Effector memory CD4-positive, alpha-beta T cell (primary cell): ENCODE data around the gene DAPK1.

Experiments used
- DNase-seq, 3 donors: peaks; one replicate each; pipeline ENCODE4 v3.0.0-alpha.2; 2020
- H3K27ac ChIP-seq: 2 replicates; pipeline ENCODE4 v1.7.0; 2013; ENCODE audit warnings: mild to moderate bottlenecking, low read length, moderate library complexity; ENCODE audit not compliant: insufficient read depth, poor library complexity, severe bottlenecking
- H3K27me3 ChIP-seq: replicated peaks from 2 replicates; pipeline ENCODE4 v1.7.0; 2013; ENCODE audit warnings: mild to moderate bottlenecking, low read length; ENCODE audit not compliant: insufficient read depth, control insufficient read depth, poor library complexity, severe bottlenecking
- H3K36me3 ChIP-seq: 2 replicates; pipeline ENCODE4 v1.7.0; 2013; ENCODE audit warnings: mild to moderate bottlenecking, low read length, moderate library complexity; ENCODE audit not compliant: control insufficient read depth, insufficient read depth
- H3K4me1 ChIP-seq: 2 replicates; pipeline ENCODE4 v1.7.0; 2013; ENCODE audit warnings: low read length, mild to moderate bottlenecking; ENCODE audit not compliant: control insufficient read depth, insufficient read depth, poor library complexity, severe bottlenecking
- H3K4me3 ChIP-seq: 2 replicates; pipeline ENCODE4 v1.7.0; 2013; ENCODE audit warnings: low read length, low read depth, mild to moderate bottlenecking; ENCODE audit not compliant: insufficient read depth, poor library complexity, severe bottlenecking
- H3K9me3 ChIP-seq: 2 replicates; pipeline ENCODE4 v1.7.0; 2013; ENCODE audit warnings: mild to moderate bottlenecking, low read length, moderate library complexity; ENCODE audit not compliant: control insufficient read depth

Gene DAPK1

DNA sequence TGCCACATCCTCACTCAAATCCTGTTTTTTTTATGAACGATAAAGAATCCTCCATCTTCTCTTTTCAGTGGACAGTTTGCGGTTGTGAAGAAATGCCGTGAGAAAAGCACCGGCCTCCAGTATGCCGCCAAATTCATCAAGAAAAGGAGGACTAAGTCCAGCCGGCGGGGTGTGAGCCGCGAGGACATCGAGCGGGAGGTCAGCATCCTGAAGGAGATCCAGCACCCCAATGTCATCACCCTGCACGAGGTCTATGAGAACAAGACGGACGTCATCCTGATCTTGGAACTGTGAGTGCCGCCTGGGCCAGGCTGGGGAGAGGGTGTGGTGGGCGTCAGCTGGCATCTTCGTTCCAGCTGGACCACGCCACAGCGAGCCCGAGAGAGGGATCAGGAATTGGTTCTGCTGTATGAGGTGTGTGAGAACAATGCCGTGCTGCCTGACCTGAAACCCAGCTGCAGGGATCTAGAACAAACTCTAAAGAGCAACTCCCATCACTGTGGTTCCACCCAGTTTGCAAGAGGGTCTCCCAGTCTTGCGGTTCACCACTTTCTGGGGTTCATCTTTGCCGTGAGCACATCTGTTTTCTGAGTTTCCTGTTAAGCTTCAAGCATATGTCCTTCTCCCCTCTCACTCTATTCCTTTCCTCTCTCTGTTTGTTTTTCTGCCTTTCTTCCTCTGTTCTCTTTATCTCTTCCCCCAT lies 107.4 kb downstream of the DAPK1 start:
- no peaks in the 10 kb centered on the region for H3K9me3 ChIP-seq
- H3K4me3 ChIP-seq: no peak overlapping the region
- peaks cover 5% of the 10 kb centered on the region for H3K27me3 ChIP-seq
- no peaks in the 10 kb centered on the region for H3K4me1 ChIP-seq
- no peak overlapping the region for H3K27ac ChIP-seq
- no peaks in the 10 kb centered on the region for H3K36me3 ChIP-seq
- DNase-seq: no peak

DNA sequence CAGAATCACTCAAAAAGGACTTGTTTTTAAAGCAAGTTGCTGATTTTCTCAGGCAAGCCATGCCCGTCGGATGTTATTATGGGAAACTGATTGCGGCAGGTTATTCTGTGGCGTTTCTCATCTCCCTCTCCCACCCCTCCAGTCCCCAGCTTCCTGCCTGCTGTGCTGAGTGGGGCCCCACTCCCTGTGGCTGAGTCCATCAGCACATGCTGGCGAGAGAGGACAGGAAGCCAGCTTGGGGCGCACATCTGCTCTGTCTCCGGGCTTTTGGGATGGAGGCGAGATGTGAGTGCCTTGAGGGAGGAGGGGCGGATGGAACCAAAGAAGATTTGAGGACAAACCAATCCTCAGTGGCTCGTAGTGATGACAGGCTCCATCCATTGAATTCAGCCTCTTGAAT lies 108.0 kb downstream of the DAPK1 start:
- Histone ChIP-seq H3K4me1 (no peaks in the 10 kb centered on the region), H3K4me3 (no peak overlapping the region), H3K36me3 (no peaks in the 10 kb centered on the region), H3K27ac (no peak overlapping the region), H3K9me3 (no peaks in the 10 kb centered on the region), H3K27me3 (peaks cover 5% of the 10 kb centered on the region)
- no peak for DNase-seq

DNA sequence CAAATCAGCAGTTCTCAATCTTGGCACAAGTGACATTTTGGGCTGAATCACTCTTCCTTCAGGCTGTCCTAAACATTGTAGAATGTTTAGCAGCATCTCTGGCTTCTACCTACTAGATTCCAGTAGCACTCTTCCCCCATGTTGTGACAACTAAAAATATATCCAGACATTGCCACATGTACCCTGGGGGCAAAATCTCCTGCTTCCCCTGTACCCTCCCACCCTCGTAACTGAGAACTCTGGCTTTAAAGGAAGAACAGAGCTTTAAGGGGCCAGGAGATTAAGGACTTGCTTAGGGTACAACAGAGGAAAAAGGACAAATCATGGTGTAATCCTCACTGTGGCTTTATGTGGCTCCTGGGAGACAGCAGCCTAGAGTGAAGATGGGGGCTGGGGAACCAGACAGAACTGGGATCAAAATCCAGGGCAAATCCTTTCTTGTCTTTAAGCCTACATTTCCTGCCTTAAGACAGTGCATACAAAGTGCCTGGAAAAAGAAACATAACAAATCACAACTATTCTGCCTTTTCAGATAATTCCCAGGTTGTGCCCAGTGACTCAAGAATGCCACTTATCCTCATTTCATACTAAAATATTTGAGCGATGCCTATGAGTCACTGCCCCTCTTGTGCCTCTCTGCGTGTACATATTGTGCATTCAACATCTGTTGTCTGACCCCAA lies 109.3 kb downstream of the DAPK1 start:
- no peak overlapping the region for H3K27ac ChIP-seq
- no peak for DNase-seq
- no peaks in the 10 kb centered on the region for H3K4me1 ChIP-seq
- H3K36me3 ChIP-seq: no peaks in the 10 kb centered on the region
- H3K27me3 ChIP-seq: peaks cover 5% of the 10 kb centered on the region
- no peak overlapping the region for H3K4me3 ChIP-seq
- no peaks in the 10 kb centered on the region for H3K9me3 ChIP-seq

DNA sequence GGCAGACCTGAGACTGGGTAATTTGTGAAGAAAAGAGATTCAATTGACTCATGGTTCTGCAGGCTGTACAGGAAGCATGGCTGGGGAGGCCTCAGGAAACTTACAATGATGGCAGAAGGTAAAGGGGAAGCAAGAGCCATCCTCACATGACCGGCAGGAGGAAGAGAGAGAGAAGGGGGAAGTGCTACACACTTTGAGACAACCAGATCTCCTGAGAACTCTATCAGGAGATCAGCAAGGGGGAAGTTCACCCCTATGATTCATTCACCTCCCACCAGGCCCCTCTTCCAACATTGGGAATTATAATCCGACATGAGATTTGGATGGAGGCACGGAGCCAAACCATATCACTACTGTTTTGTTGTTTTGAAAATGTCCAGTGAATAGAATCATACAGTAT lies 110.2 kb downstream of the DAPK1 start:
- Histone ChIP-seq H3K4me3 (no peak overlapping the region), H3K27ac (no peak overlapping the region), H3K36me3 (no peaks in the 10 kb centered on the region), H3K9me3 (no peaks in the 10 kb centered on the region), H3K27me3 (peaks cover 5% of the 10 kb centered on the region), H3K4me1 (no peaks in the 10 kb centered on the region)
- DNase-seq: no peak

DNA sequence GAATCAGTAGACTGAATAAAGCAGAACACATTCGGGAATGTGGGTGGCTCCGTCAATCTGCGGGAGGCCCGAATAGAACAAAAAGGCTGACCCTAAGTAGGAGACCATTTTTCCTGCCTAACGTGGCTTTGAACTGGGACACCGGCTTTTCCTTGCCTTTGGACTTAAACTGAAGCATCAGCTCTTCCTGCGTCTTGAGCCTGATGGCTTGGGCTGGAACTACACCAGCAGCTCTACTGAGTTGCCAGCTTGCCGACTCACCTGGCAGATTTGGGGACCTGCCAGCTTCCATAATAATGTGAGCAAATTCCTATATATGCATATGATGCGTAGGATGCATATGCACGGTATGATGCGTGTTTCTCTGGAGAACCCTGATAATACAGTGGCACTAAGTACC lies 111.3 kb downstream of the DAPK1 start:
- H3K36me3 ChIP-seq: no peaks in the 10 kb centered on the region
- no peaks in the 10 kb centered on the region for H3K9me3 ChIP-seq
- no peak for DNase-seq
- H3K4me1 ChIP-seq: no peaks in the 10 kb centered on the region
- no peak overlapping the region for H3K4me3 ChIP-seq
- peaks cover 5% of the 10 kb centered on the region for H3K27me3 ChIP-seq
- H3K27ac ChIP-seq: no peak overlapping the region

DNA sequence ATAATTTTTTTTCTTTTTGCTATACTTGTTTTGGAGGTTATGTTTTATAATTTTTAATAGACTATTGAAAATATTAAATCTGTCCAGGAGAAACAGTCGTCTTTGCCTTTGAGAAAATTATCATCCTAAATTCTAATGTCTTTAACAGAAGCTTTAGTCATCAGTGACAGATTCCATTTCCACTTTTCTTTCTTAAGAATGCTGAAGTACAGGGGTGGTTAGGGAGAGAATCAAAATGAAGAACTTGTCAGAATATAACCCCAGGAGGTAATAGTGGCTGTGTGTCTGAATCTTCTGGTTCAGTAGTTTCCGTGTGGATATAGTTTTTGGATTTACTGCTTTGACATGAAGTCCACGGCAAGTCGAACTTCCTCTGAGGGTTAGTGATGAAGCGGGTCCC lies 111.8 kb downstream of the DAPK1 start:
- DNase-seq: no peak
- Histone ChIP-seq H3K27ac (no peak overlapping the region), H3K4me1 (no peaks in the 10 kb centered on the region), H3K4me3 (no peak overlapping the region), H3K36me3 (no peaks in the 10 kb centered on the region), H3K27me3 (peaks cover 5% of the 10 kb centered on the region), H3K9me3 (no peaks in the 10 kb centered on the region)

DNA sequence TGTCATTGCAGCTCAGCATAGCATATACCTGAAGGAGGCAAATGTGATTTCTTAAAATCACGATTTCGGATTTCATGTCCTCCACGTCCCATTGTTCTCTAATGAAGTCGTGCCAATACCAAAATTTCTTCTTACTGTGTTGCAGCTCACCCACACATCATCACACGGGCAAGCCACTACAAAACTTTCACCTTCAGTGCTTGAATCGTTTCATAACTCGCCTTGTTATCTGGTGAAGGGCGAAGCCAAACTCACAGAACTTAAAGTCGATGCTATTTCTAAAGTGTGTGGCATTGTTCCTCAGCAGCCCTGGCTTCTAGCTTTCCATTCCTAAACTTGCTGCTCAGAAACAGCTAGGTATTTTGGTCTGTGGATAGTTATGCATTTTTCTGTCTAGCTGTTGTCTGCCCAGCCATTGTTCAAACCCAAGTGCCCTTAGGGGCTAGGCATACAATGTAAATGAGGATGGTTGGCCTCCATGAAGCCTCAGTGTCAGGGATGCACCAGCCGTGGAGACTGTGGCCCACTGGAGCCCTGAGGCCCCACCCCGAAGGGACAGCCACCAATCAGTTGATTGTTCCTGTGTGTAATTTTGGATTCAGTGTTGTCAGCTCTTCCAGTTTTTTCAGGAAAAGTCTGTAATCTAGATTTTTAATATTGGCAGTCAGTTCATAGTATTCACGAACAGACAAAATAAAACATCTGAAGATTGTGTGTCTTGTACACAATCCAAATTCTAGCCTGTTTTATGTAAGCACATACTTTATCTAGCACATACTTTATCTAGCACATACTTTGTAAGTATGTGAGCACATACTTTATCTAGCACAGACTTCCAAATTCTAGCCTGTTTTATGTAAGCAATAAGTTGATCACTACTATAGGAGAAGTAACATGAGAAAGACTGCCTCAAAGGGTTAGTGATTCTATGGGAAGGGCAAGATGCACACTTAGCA lies 112.8 kb downstream of the DAPK1 start:
- no peak overlapping the region for H3K4me3 ChIP-seq
- H3K36me3 ChIP-seq: no peaks in the 10 kb centered on the region
- no peak for DNase-seq
- peaks cover 5% of the 10 kb centered on the region for H3K27me3 ChIP-seq
- no peaks in the 10 kb centered on the region for H3K4me1 ChIP-seq
- H3K27ac ChIP-seq: no peak overlapping the region
- no peaks in the 10 kb centered on the region for H3K9me3 ChIP-seq

DNA sequence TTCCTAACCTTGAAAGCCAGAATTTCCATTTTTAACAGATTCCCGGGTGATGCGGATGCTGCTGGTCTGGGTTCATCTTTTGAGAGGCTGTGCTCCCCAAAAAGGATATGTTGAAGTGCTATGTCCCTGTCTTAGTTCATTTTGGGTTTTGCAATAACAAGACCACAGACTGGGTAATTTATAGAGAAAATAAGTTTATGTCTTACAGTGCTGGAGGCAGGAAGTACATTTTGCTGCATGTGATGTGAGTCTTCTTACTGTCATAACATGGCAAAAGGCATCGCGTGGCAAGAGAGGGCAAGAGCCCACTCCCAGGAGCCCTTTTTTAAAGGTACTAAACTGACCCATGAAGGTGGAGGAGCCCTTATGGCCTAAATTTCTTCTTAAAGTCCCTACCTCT lies 114.1 kb downstream of the DAPK1 start:
- no peak overlapping the region for H3K4me3 ChIP-seq
- DNase-seq: no peak
- no peaks in the 10 kb centered on the region for H3K9me3 ChIP-seq
- H3K27me3 ChIP-seq: no peaks in the 10 kb centered on the region
- H3K4me1 ChIP-seq: no peaks in the 10 kb centered on the region
- no peaks in the 10 kb centered on the region for H3K36me3 ChIP-seq
- H3K27ac ChIP-seq: no peak overlapping the region

DNA sequence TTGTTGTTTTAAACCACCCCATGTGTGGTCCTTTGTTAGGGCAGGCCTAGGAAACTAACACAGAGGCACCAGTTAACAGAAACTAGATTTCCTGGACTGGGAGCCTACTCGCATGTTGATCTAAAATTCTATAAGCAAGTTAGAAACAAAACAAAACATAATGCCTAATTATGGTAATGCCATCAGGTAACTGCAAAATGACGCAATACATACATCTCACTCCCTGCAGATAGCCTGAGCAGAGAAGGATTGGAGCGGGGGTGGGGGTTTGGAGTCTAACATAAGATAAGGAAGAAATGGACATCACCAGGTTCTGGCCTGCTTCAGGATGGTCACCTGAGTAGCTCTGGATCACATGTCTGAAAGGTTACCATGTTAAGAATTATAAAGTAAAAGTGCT lies 114.9 kb downstream of the DAPK1 start:
- no peak for DNase-seq
- Histone ChIP-seq H3K27me3 (no peaks in the 10 kb centered on the region), H3K4me1 (no peaks in the 10 kb centered on the region), H3K36me3 (no peaks in the 10 kb centered on the region), H3K9me3 (no peaks in the 10 kb centered on the region), H3K4me3 (no peak overlapping the region), H3K27ac (no peak overlapping the region)
